ENCODE data around the gene VWA5B1.
"Not testable (repeated sequence)": the region's sequence is repeated elsewhere in the genome, so short reads cannot be mapped to it uniquely, and the experiment has no call there.

Gene VWA5B1, protein sequence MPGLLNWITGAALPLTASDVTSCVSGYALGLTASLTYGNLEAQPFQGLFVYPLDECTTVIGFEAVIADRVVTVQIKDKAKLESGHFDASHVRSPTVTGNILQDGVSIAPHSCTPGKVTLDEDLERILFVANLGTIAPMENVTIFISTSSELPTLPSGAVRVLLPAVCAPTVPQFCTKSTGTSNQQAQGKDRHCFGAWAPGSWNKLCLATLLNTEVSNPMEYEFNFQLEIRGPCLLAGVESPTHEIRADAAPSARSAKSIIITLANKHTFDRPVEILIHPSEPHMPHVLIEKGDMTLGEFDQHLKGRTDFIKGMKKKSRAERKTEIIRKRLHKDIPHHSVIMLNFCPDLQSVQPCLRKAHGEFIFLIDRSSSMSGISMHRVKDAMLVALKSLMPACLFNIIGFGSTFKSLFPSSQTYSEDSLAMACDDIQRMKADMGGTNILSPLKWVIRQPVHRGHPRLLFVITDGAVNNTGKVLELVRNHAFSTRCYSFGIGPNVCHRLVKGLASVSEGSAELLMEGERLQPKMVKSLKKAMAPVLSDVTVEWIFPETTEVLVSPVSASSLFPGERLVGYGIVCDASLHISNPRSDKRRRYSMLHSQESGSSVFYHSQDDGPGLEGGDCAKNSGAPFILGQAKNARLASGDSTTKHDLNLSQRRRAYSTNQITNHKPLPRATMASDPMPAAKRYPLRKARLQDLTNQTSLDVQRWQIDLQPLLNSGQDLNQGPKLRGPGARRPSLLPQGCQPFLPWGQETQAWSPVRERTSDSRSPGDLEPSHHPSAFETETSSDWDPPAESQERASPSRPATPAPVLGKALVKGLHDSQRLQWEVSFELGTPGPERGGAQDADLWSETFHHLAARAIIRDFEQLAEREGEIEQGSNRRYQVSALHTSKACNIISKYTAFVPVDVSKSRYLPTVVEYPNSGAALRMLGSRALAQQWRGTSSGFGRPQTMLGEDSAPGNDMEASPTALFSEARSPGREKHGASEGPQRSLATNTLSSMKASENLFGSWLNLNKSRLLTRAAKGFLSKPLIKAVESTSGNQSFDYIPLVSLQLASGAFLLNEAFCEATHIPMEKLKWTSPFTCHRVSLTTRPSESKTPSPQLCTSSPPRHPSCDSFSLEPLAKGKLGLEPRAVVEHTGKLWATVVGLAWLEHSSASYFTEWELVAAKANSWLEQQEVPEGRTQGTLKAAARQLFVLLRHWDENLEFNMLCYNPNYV

DNA sequence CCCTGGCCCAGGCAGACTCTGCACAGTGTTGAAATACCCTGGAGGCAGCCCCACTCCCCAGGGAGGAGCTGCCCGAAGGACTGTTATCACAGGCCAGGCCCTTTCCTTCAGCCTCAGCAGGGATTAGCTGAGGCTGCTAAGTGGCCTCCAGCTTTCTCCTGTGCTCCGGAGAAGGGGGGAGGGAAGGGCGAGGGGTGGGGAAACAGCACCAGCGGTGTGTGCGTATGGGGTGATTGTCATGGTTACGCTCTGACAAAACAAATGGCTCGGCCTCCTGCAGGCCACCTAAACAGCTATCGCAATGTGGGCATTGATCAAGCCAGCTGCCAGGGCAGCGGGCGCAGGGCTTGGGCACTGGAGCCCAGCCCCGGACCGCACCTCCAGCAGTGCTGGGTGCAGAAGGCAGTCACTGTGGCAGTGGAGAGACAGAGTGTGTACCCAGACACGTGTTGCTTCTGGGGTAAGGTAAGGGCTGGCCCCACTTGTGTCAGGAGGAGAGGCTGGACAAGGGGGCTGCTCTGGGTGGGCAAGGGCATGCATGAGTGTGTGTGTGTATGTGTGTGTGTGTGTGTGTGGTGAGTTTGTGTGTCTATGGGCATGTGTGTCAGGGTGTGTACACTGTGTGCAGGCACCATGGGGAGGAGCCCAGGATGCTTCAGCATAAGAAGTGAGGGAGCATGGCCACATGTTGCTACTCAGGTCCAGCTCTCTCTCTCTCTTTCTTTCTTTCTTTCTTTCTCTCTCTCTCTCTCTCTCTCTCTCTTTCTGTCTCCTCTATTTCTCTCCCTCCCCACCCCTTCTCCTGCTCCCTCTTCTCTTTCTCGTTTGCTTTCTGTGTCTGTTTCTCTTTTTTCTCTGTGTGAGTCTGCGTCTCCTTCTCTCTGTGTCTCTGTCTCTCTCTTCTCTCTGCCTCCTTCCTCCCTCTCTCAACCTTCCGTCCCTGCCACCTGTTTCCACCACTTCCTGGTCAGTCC is at the start of gene VWA5B1:
VWA5B1 (plus strand) TSS at position 252 of the 974 bp plus-strand sequence. CDS start 19,727 bp downstream, outside the sequence.
- no peak for DNase-seq (ENCODE audit: low read depth, low spot score)

DNA sequence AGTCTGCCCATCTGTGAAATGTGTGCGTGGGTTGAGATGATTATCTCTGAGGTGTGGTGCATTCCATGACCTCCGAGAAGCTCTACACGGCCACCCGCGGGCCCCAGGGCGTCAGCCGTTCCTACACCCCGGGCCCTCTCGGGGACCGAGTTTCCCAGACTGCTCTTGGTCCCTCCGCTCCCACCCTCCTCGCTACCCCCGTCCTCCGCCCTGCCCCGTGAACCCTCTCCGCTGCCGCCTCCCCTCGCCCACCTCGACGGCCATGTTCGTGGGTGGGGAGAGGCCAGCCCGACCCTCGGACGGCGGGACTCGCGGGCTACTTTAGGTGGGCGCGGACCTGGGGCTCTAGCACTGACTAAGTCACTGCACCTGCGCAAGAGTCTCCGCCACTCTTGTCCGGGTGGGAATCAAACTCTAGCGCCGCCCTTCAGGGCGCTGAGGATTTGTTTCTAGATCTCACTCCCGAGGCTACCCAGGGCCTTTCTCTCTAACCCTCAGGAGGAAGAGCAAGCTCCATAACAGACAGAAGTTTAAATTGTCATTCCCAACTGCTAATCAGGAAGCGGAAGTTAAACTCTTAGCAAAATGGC is 47.7 kb upstream of the VWA5B1 start:
- DNase-seq (ENCODE audit: low read depth, low spot score): no peak

DNA sequence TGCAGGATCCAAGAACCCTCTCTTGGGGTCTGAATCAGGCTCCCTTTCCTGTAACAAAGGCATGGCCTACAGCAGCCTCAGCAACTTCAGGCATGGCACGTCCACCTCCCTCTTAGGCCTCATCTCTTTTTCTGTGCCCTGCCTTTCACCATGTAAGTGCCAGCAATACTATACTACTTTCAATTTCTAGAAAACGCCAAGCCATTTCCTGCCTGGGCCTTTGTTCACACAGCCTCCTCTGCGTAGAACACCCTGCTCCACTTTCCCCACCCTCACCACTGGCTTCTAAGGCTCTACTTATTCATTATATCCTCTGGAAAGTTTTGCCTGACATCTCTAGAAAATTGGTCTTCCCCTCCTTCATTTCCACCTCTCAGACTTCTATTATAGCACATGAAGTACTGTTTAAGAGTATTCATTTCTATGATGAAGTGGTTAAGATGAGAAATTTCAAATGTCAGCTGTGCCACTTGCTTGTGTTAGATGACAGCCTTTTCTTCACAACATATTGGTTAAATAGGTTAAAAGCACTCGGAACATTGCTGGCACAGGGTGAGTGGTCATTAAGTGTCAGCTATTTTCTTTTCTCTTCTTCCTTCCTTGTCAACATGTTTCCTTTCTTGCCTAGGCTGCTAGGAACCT is 41.6 kb upstream of the VWA5B1 start:
- DNase-seq (ENCODE audit: low read depth, low spot score): no peak

DNA sequence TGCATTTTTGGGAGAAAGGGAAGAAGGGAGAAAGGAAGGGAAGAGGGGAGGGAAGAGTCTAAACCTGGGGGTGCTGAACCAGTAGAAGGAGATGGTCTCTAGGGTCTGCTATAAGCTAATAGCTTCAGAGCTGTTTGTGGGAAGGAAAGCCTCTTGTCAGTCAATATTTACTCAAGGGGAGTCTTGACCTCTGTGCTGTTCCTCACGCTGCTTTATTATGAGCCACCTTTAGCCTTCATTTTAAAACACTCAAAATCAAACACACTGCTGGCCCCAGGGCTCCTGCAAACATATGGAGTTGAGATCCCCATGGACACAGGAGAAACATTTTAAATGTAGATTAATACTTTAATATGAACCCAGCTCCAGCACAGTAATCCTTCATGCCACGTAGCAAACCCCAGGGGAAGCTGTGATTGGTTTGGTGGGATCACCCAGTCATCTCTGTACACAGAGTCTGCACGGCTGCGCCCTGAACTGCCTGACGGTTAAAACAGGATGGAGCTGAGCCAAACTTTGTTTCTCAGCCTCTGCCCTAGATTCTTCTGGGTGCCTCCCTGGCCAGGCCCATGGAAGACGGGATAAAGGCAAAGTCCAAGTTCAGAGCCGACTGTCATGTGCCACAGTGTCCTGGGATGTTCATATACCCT is 40.2 kb upstream of the VWA5B1 start:
- DNase-seq (ENCODE audit: low read depth, low spot score): no peak

DNA sequence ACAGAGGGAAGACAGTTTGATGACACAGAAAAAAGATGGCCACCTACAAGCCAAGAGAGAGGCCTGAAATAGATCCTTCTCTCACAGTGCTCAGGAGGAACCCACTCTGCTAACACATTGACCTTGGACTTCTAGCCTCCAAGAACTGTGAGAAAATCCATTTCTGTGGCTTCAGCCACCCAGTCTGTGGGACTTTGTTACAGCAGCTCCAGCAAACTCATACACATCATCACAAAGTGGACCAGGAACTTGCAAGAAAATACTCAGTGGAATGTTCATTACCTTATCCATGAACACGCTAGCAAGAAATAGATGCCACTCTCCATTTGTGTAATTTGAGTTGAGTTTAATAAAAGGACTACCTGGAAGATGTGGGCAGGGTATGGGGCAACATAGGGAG is 38.1 kb upstream of the VWA5B1 start:
- no peak for DNase-seq (ENCODE audit: low read depth, low spot score)

DNA sequence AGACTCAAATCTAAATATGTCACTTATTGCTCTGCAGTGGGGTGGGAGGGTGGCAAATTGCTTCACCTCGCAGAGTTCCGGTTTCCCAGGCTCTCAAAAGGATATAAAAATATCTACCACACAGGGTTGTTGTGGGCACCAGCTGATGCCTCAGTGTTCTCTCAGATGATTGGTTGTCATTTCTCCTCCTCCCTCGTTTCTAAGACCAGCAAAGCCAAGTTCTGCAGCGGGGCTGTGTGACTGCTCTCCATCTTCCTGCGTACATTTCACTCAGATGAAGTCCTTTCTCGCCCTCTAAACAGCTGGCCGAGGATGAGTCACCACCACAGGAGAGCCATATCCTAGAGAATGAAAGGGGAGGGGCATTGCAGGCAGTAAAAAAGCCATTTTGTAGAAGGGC is 35.0 kb upstream of the VWA5B1 start:
- no peak for DNase-seq (ENCODE audit: low read depth, low spot score)

DNA sequence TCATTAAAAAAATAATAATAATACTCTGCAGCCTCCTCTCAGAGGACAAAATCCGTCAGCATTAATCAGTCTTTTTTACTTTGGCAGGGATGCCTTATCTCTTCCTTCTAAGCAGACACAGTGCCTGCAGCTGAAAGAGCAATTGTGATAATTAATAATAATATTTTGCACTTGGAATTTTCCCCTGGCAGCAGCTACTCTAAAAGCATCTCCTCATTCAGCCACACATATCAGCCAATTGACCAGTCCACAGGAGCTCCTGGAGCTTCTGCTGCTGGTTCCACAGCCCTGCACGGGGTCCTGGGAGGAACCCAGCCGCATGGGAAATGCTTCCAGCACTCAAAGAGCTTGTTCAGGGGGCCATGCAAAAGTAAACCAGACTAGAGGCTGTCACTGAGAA is 31.0 kb upstream of the VWA5B1 start:
- DNase-seq (ENCODE audit: low read depth, low spot score): no peak

DNA sequence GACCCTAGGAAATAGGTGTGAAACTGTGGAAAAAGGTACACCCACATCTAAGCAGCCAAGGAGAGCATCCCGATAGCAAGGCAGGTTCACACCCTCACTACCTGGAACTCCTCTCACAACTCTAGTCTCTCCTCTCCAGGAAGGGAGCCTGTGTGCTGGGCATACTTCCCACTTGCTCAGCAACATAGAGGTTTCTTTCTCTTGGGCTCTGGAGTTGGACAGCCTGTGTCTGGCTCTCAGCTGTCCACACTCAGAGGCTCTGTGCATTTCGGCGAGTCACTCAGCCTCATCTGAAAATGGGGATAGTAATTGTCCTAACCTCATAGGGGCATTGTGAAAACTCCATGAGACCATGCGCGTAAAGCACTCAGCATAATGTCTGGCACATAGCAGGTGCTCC is 29.6 kb upstream of the VWA5B1 start:
- no peak for DNase-seq (ENCODE audit: low read depth, low spot score)

DNA sequence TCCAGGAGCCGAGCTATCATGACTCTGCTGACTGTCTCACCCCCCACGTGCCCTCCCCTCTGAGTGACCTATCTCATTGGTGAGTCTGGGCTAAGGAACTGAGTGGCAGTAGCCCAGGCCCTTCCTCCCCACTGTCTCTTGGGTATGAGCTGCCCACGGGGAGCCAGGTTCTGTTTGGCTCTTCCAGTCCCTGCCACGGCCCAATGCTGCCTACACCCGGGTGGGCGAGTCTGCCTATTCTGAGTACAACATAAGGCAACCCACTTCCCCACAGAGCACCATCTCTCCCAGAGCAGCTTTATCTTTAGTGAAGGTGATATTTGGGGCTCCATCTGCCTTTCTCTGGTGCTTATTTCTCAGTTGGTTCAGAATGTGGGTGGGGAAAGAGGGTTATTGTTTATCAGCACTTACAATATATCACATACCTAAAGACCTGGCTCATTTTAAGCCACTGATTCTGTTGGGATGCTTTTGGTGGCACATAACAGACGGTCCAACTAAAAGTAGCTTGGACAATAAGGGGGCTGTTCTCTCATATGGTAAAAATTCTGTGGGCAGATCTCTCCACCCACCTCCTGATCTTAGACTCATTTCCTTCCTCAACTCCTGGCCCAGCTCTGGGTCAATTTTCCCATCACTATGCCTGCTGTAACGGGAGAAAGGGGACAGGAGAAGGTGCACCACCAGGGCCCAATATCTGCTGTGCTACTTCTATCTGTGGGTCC is 27.7 kb upstream of the VWA5B1 start:
- DNase-seq (ENCODE audit: low read depth, low spot score): no peak

DNA sequence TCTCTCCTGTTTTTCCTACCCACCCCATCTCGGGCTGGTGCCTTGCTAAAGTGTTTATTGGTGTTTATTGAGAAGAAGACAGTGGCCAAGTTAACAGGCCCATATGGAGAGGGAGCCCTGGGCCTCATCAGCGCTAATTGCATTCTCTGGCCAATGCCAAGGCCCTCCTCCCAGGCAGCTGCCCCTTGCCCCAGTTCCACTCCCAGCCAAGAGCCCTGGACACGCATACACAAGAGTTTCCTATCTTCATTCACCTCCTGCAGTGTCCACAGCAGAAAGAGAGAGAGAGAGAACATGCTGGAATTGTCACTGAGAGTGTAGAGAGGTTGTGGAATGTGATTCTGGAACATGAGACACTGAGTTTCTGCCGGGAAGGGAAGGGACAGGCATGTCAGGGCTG is 25.4 kb upstream of the VWA5B1 start:
- DNase-seq (ENCODE audit: low read depth, low spot score): no peak

DNA sequence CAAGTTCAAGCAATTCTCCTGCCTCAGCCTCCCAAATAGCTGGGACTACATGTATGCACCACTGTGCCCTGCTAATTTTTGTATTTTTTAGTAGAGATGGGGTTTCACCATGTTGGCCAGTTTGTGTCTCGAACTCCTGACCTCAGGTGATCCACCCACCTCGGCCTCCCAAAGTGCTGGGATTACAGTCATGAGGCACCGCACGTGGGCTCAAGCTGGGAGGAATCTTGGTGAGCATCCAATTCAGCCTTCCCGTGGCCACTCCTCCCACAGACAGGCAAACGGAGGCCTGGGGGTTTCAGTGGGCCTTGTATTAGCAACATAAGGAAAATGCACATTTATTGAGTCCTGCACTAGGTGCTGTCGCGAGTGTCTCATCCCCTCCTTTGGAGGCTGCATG is 24.5 kb upstream of the VWA5B1 start:
- DNase-seq (ENCODE audit: low read depth, low spot score): no peak

DNA sequence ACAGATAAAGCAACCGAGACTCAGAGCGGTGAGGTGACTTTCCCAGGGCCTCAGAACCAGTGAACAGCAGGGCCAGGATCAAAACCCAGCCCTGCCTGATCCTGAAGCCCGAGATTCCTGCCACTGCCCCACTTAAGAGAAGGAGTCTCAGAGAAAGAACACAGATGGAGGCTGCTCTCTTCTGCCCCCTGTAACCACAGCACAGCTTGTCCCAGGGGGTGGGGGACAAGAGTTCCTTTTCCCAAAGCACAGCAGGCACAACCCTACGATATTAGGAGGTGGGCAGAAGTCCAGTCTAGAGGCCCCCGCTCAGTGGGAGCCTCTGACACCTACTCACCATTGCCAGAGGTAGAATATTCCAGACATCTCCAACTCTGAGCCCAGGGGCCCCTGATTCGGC is 24.0 kb upstream of the VWA5B1 start:
- no peak for DNase-seq (ENCODE audit: low read depth, low spot score)

DNA sequence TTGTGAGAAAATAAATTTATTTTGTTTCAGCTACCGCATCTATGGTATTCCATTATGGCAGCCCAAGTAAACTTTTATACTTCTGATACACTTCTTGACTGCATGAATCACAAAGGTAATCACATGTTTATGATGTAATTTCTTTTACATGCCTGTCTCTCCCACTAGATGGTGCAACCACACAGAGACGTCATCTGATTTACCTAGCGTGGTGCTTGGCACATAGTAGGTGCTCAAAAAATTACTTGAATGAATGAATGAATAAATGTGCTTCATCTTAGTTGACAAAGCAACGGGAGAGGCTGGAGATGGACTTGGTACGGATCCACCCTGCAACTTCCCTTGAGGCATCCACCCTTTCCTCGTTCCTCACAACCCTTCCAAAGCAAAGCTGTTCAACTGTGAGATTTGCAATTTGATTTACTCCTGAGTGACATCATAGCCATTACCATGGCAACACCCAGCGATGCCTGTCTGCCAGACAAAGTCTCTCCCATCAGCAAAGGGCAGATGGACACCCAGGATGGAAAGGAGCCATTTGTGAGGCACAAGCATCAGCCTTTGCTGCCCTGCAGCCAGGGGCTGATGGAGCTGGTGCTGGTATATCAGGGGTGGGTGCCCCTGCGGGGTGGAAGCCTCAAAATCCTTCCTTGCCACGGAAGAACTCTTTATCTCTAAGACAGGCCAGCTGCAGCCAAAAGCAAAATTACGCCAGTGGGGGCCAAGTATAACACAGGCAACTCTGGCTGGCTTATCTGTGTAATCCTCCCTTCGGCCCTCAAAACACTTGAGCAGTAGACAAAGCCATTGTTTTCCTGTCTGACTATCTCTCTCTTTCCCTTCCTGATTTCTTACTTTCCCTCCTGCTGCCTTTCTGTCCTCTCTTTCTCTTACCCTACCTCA is 18.9 kb upstream of the VWA5B1 start:
- no peak for DNase-seq (ENCODE audit: low read depth, low spot score)

DNA sequence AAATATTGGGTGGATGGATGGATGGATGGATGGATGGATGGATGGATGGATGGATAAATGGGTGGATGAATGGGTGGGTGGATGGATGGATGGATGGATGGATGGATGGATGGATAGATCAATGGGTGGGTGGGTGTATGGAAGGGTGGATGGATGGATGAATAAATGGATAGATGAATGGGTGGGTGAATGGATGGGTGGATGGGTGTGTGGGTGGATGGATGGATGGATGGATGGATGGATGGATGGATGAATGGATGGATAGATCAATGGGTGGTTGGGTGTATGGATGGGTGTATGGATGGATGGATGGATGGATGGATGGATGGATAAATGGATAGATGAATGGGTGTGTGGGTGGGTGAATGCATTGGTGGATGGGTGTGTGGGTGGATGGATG is 17.0 kb upstream of the VWA5B1 start:
- DNase-seq (ENCODE audit: low read depth, low spot score): not testable (repeated sequence)

DNA sequence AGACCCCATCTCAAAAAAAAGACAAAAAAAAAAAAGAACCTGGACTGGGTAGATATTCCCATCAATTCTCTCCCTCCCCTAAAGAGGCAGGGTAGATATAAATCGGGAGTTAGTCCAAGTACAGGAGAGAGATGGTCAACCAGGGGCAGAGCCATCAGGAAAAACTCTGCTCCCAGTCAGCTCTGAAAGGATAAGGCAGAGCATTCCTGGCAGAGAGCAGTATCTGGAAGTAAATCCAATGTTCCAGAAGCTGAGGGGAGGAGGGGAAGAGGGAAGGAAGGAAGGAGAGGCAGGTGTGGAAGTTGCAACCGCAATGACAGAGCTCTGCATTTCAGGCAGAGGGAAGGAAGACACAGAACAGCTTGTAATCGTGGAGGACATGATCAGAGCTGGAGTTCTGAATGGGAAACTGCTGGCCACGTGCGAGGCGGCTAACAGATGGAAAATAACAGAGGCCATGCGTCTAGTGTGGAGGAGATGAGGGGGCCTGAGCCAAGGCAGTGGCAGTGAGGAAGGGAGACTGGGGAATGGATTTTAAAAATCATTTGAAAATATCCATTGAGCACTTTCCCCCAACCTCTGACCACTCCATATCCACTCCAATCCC is 15.3 kb upstream of the VWA5B1 start:
- no peak for DNase-seq (ENCODE audit: low read depth, low spot score)

DNA sequence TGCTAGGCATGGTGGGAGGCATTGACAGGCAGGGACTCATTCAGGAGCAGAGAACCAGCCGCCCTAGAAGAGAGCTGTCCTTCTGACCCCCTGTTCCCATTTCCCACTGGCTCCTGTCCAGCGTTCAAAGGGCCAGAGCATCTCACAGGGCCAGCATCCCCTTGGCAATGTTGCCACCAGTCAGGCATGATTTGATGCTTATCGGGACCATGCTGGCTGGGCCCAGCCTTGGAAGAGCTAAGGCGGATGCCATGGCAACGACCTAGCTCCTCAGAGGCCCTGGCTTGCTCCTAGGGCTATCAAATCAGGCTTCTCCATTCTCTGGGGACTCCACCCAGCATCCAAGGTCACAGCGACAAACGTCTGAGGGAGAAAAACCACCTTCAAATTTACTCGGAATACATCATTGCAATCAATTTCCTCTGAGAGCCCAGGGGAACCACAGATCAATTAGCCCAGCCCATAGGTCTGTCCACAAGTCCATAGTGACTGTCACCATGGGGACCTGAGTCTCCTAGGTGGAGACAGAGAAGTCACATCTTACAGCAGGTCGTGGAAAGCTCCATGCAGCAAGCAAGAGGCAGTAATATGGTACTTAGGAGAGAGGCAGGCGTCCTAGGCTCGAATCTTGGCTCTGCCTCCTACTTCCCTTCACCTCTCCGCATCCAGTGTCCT is 14.1 kb upstream of the VWA5B1 start:
- DNase-seq (ENCODE audit: low read depth, low spot score): no peak

DNA sequence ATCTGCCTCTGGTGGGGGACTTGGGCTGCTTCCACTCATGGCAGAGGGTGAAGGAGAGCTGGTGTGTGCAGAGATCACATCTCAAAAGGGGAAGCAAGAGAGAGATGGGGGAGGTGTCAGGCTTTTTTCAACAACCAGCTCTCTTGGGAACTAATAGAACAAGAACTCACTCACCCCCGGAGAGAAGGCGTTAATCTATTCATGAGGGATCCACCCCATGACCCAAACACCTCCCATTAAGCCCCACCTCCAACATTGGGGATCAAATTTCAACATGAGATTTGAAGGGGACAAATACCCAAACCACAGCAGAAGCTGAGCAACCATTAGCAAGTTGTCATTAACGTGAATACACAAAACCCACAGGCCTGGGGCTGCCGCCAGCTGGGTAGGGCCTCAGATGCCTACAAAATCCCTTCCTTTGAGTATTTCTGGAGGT is 12.0 kb upstream of the VWA5B1 start:
- DNase-seq (ENCODE audit: low read depth, low spot score): no peak
